ENCODE results near the gene CENPX. TPM values are rescaled to one million over a fixed set of nuclear protein-coding genes. Genes with fewer than 3 reads are reported as not detected.

Gene CENPX
- total and polyA plus RNA-seq, 2 of the 13 experiments (the other 11 are each of a cell fraction or from before 2014, with no cell fraction given), result 92.7 to 170 TPM

- TF ChIP-seq ZNF143 (CRISPR knock-in tag; IDR thresholded peaks at IDR 0.05) (peak; percentile 92), RFXANK (CRISPR knock-in tag; IDR thresholded peaks at IDR 0.05) (peak; percentile 69; the same call in 1 of the 2 replicates), DRAP1 (CRISPR knock-in tag; IDR thresholded peaks at IDR 0.05) (peak; percentile 31; the same call in 1 of the 2 replicates), GABPA (IDR thresholded peaks at IDR 0.05; ENCODE audit: low read depth, low read length) (no peak), GABPA (CRISPR knock-in tag; IDR thresholded peaks at IDR 0.05; ENCODE audit: low read depth) (peak; percentile 56; the same call in 1 of the 2 replicates), ZNF747 (CRISPR knock-in tag; IDR thresholded peaks at IDR 0.05; ENCODE audit: borderline replicate concordance) (no peak; the same call in 1 of the 2 replicates), ZMAT5 (CRISPR knock-in tag; IDR thresholded peaks at IDR 0.05; ENCODE audit: borderline replicate concordance, low read depth) (no peak), ZNF292 (CRISPR knock-in tag; IDR thresholded peaks at IDR 0.05; ENCODE audit: borderline replicate concordance, low read depth) (no peak), AGO1 (IDR thresholded peaks at IDR 0.05; ENCODE audit: low read depth, low read length, poor library complexity, severe bottlenecking) (peak; percentile 98), ASH2L (IDR thresholded peaks at IDR 0.05; ENCODE audit: insufficient read length, low read depth, low read length) (peak; percentile 41), PCBP1 (IDR thresholded peaks at IDR 0.05; ENCODE audit: borderline replicate concordance, low read depth, low read length) (0 out of 2 replicates have a peak, but pooled peaks have one; percentile 89), ZNF205 (CRISPR knock-in tag; IDR thresholded peaks at IDR 0.05) (no peak), NR3C1 (CRISPR knock-in tag; IDR thresholded peaks at IDR 0.05) (no peak), CREB1 (IDR thresholded peaks at IDR 0.05) (peak; percentile 82), CREB1 (CRISPR knock-in tag; IDR thresholded peaks at IDR 0.05) (no peak), SALL2 (CRISPR knock-in tag; IDR thresholded peaks at IDR 0.05) (no peak), ZIK1 (CRISPR knock-in tag; IDR thresholded peaks at IDR 0.05; ENCODE audit: borderline replicate concordance, low read depth) (no peak; the same call in 1 of the 2 replicates), DMAP1 (CRISPR knock-in tag; IDR thresholded peaks at IDR 0.05) (no peak), MTA3 (CRISPR knock-in tag; IDR thresholded peaks at IDR 0.05) (no peak), ZNF510 (CRISPR knock-in tag; IDR thresholded peaks at IDR 0.05; ENCODE audit: low read depth) (no peak), CEBPG (CRISPR knock-in tag; IDR thresholded peaks at IDR 0.05) (0 out of 2 replicates have a peak, but pooled peaks have one; percentile 5)
- TF ChIP-seq, protein P1, sequence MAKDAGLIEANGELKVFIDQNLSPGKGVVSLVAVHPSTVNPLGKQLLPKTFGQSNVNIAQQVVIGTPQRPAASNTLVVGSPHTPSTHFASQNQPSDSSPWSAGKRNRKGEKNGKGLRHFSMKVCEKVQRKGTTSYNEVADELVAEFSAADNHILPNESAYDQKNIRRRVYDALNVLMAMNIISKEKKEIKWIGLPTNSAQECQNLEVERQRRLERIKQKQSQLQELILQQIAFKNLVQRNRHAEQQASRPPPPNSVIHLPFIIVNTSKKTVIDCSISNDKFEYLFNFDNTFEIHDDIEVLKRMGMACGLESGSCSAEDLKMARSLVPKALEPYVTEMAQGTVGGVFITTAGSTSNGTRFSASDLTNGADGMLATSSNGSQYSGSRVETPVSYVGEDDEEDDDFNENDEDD (CRISPR knock-in tag; IDR thresholded peaks at IDR 0.05; ENCODE audit: borderline replicate concordance), result peak; percentile 96
- TF ChIP-seq, protein P2, sequence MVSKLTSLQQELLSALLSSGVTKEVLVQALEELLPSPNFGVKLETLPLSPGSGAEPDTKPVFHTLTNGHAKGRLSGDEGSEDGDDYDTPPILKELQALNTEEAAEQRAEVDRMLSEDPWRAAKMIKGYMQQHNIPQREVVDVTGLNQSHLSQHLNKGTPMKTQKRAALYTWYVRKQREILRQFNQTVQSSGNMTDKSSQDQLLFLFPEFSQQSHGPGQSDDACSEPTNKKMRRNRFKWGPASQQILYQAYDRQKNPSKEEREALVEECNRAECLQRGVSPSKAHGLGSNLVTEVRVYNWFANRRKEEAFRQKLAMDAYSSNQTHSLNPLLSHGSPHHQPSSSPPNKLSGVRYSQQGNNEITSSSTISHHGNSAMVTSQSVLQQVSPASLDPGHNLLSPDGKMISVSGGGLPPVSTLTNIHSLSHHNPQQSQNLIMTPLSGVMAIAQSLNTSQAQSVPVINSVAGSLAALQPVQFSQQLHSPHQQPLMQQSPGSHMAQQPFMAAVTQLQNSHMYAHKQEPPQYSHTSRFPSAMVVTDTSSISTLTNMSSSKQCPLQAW (CRISPR knock-in tag; IDR thresholded peaks at IDR 0.05), result 0 out of 2 replicates have a peak, but pooled peaks have one; percentile 22
- TF ChIP-seq, protein P3, sequence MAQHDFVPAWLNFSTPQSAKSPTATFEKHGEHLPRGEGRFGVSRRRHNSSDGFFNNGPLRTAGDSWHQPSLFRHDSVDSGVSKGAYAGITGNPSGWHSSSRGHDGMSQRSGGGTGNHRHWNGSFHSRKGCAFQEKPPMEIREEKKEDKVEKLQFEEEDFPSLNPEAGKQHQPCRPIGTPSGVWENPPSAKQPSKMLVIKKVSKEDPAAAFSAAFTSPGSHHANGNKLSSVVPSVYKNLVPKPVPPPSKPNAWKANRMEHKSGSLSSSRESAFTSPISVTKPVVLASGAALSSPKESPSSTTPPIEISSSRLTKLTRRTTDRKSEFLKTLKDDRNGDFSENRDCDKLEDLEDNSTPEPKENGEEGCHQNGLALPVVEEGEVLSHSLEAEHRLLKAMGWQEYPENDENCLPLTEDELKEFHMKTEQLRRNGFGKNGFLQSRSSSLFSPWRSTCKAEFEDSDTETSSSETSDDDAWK (CRISPR knock-in tag; IDR thresholded peaks at IDR 0.05), result no peak
- TF ChIP-seq, protein P4, sequence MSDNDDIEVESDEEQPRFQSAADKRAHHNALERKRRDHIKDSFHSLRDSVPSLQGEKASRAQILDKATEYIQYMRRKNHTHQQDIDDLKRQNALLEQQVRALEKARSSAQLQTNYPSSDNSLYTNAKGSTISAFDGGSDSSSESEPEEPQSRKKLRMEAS (IDR thresholded peaks at IDR 0.05), result peak; percentile 12; the same call in 1 of the 2 replicates
Measured at GRCh38 chr17:82022981-82023446, 336 bp upstream of the CENPX start, which contains the start of gene LRRC45 (continued).

Data from HepG2 (cell line).